GM21390 (cell line): Measurements from ENCODE around the gene PSMB5.

ENCODE experiments used
- ATAC-seq: cut with Tn5 transposase; IDR thresholded peaks from one replicate; pipeline ENCODE4 v1.9.1; 2021; ENCODE audit not compliant: unreplicated experiment

The PSMB5 gene

GRCh38 chr14:23060536-23061260 is 26.0 kb upstream of the PSMB5 start:
- no peak for ATAC-seq

DNA sequence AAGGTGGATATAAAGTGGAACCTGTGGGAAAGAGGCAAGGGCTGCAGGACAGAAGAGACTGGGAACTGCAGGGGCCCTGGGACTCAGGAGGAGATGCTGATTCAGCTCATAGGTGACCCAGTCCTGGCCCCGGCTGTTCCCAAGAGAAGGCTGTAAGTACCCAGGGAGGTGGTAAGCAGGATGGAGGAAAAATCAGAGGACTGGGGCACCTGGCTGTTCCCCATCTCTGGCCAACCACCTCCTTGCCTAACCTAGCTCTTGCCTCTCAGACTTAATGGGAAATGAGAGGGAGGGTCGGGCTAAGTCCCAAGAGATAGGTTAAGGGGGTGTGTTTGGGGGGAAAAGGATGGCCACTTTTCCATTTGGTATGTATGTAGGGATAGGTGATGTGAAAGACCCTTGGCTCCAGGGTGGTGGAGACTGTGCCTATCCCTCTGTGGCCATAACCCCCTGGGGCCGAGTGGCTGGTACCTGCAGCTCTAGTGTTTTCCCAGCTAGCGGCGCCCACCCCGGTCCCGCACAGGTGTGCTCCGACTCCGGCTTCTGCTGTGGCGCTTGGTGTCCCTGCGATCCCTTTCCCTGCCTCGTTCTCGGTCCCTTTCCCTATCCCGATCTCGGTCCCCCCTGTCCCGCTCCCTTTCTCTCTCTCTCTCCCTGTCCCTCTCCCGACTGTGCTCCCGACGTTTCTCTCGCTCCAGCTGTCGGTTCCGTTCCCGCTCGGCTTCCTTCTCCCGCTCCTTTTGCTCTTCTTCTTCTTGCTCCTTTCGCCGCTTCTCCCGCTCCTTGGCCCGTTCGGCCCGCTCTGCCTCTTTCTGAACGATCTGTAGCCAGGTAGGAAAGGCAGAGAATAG is 24.2 kb upstream of the PSMB5 start:
- ATAC-seq: no peak

GRCh38 chr14:23057757-23058653 is 23.3 kb upstream of the PSMB5 start:
- no peak for ATAC-seq

DNA sequence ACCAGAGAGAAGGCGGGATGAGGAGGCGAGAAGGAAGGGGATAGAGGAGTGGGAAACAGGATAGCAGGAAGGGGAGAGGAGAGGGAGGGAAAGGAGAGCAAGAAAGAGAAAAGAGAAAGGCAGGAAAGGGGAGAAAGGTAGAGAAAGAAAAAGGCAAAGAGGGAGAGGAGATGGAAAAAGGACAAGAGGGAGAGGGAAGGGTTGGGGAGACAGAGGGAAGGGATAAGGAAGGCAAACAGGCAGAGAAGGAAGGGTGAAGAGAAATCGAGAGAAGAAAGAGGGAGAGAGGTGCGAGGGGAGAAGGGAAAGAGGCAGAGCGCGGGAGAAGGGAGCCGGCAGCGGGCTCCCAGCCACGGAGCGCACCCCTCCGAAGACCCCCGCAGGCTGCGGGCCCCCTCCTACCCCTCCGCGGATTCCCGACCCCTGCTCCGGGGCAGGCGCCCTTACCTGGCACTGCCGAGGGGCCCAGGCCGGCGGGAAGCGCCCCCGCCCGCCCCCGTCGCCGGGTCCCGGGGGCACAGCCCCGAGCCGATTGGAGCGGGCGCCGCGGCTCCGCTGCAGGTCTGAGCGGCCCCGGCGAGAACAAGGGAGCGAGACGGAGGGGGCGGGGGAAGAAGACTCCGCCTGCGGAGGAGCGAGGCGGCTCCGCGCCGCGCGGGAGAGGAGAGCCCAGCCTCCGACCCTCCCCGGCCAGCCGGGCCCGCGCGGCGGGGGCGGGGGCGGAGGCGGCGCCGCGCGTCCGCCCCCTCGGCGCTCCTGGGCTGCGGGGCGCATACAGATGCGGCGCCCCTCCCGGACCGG is 22.5 kb upstream of the PSMB5 start, which contains the start of gene CDH24:
Gene CDH24, minus strand, starts transcription at position 565 of the 801 bp plus-strand sequence. CDS start 1,787 bp downstream, outside the sequence.
- no peak for ATAC-seq

- ATAC-seq: peak; percentile 55
Measured at GRCh38 chr14:23056145-23056955, 21.6 kb upstream of the PSMB5 start.

DNA sequence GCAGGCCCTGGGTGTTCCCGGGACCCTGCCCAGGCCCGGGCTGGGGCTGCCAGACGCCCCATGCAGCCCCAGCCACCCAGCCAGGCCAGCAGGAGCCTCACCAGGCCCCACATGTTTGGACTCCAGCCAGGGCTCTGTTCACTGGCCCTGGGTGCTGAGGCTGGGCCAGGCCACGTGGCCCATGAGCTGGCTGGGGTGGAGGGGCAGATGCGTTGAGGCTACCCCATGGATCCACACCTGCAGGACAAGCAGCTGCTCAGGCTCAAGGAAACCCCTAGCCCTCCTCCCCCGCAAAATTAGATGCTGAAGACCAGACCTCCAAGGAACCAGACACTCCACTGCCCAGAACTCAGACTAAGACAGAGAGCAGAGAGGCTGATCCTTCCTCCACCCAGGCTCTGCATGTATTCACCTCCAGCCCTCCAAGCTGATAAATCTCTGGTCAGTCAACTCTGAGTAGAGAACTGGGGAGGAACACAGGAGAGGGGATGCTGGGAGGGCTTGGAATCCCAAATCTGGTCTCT is 21.0 kb upstream of the PSMB5 start:
- ATAC-seq: no peak

DNA sequence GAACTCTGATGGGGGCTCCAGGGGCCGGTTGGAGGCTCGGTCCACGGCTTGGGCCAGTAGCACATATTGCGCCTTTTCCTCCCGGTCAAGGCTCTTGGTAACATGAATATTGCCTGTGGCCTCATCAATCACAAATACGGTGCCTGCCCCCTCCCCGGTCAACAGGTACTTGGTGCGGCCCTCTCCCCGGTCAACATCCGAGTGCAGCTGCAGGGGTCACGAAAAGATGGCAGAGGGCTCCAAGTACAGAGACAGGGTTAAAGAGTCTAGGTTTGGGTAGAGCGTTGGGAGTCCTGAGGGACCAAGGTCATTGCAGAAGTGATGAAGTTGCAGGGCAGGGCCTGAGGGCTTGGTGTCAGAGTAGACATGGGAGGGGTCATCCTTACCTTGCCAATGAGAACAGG is 20.4 kb upstream of the PSMB5 start:
- ATAC-seq: no peak

GRCh38 chr14:23054000-23054811 is 19.5 kb upstream of the PSMB5 start:
- ATAC-seq: no peak

- no peak for ATAC-seq
Measured at GRCh38 chr14:23053426-23053825, 18.7 kb upstream of the PSMB5 start.

GRCh38 chr14:23052671-23053070 is 18.0 kb upstream of the PSMB5 start:
- ATAC-seq: no peak

DNA sequence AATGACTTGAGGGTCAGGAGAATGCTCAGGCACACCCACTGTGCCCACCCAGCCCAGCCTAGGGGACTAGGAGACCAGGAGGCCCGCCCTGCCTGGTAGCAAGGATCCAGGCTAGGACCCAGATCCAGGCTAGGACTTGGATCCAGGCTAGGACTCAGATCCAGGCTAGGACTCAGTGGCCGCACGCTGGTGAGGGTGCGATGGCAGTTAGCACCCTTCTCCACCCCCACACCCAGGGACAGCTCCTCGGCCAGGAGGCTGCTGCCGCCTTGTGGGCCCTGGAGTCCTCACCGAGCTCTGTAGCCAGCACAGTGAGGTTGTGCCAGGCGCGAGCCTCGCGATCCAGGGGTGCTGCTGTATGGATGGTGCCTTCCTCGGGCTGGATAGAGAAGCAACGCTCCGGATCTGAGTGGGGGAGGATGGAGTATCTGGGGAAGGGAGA is 17.5 kb upstream of the PSMB5 start:
- no peak for ATAC-seq

DNA sequence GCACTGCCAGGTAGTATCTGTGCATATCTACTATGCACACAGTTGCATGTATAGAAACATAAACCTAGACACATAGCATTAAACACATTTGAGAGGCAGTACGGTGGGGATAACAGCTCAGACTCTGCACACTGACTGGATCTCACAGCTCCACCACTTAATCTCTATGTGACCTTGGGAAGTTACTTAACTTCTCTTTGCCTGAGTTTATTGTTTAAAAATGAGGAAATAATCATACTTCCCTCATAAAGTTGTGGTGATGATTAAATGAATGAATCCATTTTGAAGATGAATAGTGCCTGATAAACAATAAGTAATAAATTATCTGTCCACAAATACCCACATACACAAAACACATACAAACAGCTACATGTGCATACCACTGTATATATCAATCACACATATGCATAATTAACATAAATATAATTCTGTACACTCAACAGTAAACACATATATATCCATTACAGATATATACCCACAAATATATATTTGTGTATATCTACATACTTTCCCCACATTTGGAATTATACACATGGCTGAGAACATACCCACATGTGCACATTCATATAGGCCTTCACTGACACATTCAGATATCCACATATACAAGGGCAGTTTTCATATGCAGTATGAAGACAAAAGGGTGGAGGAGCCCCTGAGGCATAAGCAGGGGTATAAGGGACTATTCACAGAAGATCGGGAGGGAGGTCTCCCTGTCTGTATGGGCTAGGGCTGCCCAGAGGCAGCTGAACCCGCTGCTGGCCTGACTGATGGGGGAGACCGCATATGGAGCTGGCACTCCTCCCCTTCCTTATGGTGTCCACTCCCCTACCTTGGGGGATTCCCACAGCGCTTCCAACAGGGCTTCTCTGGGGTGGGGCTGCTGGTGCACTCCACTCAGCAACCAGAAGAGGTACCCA is 16.7 kb upstream of the PSMB5 start:
- no peak for ATAC-seq

DNA sequence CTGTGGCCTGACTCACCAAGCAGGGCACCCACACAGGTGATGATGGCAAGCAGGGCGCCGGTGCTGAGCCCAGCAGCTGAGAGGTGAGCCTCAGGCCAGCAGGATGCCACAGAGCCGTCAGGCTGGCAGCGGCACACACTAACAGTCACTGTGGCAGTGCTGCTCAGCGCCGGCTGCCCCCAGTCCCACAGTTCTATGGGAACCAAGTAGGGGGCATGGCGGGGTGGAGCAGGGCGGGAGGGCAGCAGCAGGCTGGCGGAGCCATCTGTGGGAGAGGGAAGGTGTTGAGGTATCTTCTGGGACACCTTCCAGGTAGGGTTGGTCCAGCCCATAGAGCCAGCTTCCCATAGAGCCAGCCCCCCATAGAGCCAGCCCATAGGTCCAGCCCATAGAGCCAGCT is 14.3 kb upstream of the PSMB5 start:
- ATAC-seq: no peak

DNA sequence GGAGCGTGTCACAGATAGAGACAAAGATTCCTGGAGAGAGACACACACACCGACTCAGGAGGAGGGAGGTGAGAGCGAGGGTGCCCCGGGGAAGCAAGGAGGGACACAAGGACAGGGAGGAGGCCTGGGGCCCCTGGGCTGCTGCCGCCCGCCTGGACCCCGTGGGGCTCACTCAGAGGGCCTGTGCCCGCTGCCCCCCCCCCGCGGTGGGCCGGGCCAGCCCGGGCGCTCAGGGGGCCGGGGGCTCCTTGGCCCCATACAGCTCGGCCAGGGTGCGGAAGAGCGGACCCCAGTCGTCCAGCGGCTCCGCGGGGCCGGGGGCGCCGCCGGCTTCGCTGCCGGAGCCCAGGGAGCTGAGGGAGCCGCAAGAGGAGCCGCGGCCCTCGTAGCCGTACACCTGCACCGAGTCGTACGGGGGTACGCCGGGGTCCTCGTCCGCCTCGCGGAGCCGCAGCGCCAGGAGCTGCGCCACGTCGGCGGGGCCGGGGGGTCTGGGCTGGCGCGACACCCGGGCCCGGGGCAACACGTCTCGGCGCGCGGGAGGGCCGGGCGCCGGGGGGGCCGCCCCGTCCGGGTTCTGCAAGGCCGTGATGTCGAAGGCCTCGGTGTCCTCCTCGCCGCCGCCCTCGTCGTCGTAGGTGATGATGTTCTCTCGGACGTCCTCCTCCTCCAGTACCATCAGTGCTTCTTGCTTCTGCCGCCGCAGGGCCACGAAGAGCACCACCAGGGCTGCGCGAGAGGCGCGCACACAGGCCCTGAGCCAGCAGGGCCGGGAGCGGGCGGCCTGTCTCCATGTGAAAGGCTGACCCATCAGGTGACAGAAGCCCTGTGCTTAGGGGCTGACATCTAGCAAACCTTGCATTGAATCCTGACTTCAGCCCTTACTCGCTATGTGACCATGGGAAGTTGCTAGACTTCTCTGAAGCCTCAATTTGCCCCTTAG is 13.3 kb upstream of the PSMB5 start:
- ATAC-seq: no peak

GRCh38 chr14:23047034-23047634 is 12.4 kb upstream of the PSMB5 start:
- ATAC-seq: no peak
